Activated CD8-positive, alpha-beta T cell treated with anti-CD3 and anti-CD28 coated beads, Interleukin-2, amount 10 ng/mL, durations not matched to agents 7 days and 5 days (primary cell): ENCODE measurements around the gene ABI3BP. TPM values are rescaled to one million over a fixed set of nuclear protein-coding genes. Genes with fewer than 3 reads are reported as not detected.
"Not testable (repeated sequence)": the region's sequence is repeated elsewhere in the genome, so short reads cannot be mapped to it uniquely, and the experiment has no call there.

Experiments used
- ATAC-seq: fragments of 150-1000 bp; cut with Tn5 transposase; one replicate; pipeline ENCODE4 v1.10.0; 2021; ENCODE audit warnings: moderate library complexity
- CTCF ChIA-PET: fragments of 350-600 bp; sonication (Branson Sonifier 250); formaldehyde crosslinking; loops from one replicate; lab custom pipeline; 2021; ENCODE audit warnings: antibody characterized with exemption; lab: Charles Lee
- POLR2A ChIA-PET: fragments of 350-600 bp; sonication (Branson Sonifier 250); formaldehyde crosslinking; loops from one replicate; lab custom pipeline; 2021; ENCODE audit warnings: antibody characterized with exemption; lab: Charles Lee
- DNase-seq: peaks from one replicate; pipeline ENCODE4 v3.0.0-alpha.2; 2020
- H3K27ac Mint-ChIP-seq: one replicate; pipeline ENCODE4 v1.8.0; 2021; ENCODE audit warnings: mild to moderate bottlenecking, mixed read lengths
- H3K27me3 Mint-ChIP-seq: one replicate; pipeline ENCODE4 v1.8.0; 2021; ENCODE audit warnings: low read depth, mixed read lengths
- H3K36me3 Mint-ChIP-seq: one replicate; pipeline ENCODE4 v1.8.0; 2021; ENCODE audit warnings: low read depth, mixed read lengths
- H3K4me1 Mint-ChIP-seq: one replicate; pipeline ENCODE4 v1.8.0; 2021; ENCODE audit warnings: low read depth, mixed read lengths
- H3K4me3 Mint-ChIP-seq: one replicate; pipeline ENCODE4 v1.8.0; 2021; ENCODE audit warnings: mild to moderate bottlenecking, mixed read lengths
- H3K9me3 Mint-ChIP-seq: one replicate; pipeline ENCODE4 v1.8.0; 2022; ENCODE audit warnings: mixed read lengths; ENCODE audit not compliant: insufficient read depth
- total RNA-seq, 2 experiments: library from RNA; stranded (reverse); gene quantifications; one replicate each; pipeline ENCODE4 v1.2.3, GENCODE V29; 2021

The ABI3BP gene
- total RNA-seq, 2 experiments from 2014 or later = 0.16 TPM; not detected in 1

DNA sequence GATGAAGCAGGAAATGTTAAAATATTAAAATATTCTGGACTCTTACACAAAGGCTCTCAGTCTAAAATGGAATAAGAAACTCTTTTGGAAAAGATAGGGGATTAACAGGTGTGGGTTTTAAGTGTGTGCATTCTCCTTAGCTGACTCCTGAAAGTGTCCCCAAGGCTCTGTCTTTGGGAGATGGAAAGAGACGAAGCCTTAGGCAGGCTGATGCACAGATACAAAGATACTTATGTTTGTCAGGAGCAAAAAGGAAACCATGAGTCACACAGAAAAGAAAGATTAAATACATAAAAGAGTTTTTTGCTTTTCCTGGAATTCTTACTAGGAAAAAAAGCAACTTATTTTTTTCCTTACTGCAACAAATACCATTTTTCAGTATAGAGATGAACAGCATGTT lies 23.8 kb upstream of the ABI3BP start:
- Mint-ChIP-seq H3K27me3 (peaks cover 5% of the 10 kb centered on the region), H3K9me3 (peaks cover 5% of the 10 kb centered on the region), H3K4me3 (no peak overlapping the region), H3K4me1 (no peaks in the 10 kb centered on the region), H3K27ac (no peak overlapping the region), H3K36me3 (no peaks in the 10 kb centered on the region)
- DNase-seq (no peak), ATAC-seq (no peak)
- CTCF ChIA-PET = no interaction called here
- POLR2A ChIA-PET = no interaction called here

DNA sequence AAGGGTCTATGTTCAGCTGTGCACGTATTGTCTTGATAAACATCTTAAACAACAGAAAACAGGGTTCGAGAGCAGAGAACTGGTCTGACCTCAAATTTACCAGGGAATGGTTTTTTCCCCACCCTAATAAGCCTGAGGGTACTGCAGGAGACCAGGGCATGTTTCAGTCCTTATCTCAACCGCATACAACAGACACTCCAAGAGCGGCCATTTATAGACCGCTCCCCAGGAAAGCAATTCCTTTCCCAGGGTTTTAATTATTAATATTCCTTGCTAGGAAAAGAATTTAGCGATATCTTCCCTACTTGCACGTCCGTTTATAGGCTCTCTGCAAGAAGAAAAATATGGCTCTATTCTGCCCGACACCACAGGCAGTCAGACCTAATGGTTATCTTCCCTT lies 19.1 kb upstream of the ABI3BP start:
- H3K9me3 Mint-ChIP-seq, POLR2A ChIA-PET, H3K27ac Mint-ChIP-seq, DNase-seq, H3K4me1 Mint-ChIP-seq, H3K36me3 Mint-ChIP-seq, ATAC-seq, H3K27me3 Mint-ChIP-seq, CTCF ChIA-PET, H3K4me3 Mint-ChIP-seq: not testable (repeated sequence)

DNA sequence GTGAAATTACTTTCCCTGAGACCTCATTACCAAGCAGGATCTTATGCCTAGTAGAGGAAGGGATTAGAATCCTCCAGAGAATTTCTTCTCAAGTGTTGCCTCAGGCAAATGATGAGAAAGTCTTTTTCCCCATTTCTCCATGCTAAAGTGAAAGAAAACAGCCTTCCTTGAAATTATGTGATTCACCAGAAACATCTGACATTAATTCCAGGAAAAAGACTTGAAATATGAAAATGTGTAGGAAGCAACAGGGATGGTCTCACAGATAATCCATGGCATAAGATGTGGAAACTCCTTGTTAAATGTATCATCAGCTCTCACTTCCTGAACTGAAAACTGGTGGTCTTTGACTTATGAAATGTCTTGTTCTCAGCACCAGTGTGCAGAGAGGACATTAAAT lies 17.9 kb upstream of the ABI3BP start:
- H3K36me3 Mint-ChIP-seq = no peaks in the 10 kb centered on the region
- peaks cover 8% of the 10 kb centered on the region for H3K9me3 Mint-ChIP-seq
- CTCF ChIA-PET = no interaction called here
- no peak overlapping the region for H3K4me3 Mint-ChIP-seq
- no peak overlapping the region for H3K27ac Mint-ChIP-seq
- POLR2A ChIA-PET = no interaction called here
- no peaks in the 10 kb centered on the region for H3K4me1 Mint-ChIP-seq
- DNase-seq (no peak), ATAC-seq (no peak)
- H3K27me3 Mint-ChIP-seq = no peaks in the 10 kb centered on the region

- H3K4me1 Mint-ChIP-seq = no peaks in the 10 kb centered on the region
- DNase-seq = no peak
- H3K9me3 Mint-ChIP-seq = peaks cover 8% of the 10 kb centered on the region
- no peak overlapping the region for H3K4me3 Mint-ChIP-seq
- no peak overlapping the region for H3K27ac Mint-ChIP-seq
- CTCF ChIA-PET = no interaction called here
- H3K27me3 Mint-ChIP-seq = no peaks in the 10 kb centered on the region
- H3K36me3 Mint-ChIP-seq = no peaks in the 10 kb centered on the region
- POLR2A ChIA-PET = no interaction called here
- ATAC-seq = no peak
Measured at GRCh38 chr3:101010296-101010695, 17.1 kb upstream of the ABI3BP start.

DNA sequence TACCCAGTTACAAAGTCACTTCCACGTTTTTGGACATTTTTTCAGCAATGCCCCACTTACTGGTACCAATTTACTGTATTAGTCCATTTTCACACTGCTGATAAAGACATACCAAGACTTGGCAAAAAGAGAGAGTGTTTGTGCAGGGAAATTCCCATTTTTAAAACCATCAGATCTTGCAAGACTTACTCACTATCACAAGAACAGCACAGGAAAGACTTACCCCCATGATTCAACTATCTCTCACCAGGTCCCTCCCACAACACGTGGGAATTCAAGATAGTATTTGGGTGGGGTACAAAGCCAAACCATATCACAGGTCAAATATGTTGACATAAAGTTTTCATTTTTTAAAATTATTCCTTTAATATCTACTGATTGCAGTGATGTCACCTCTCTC lies 16.2 kb upstream of the ABI3BP start:
- Mint-ChIP-seq H3K4me3 (no peak overlapping the region), H3K27me3 (no peaks in the 10 kb centered on the region), H3K9me3 (peaks cover 8% of the 10 kb centered on the region), H3K4me1 (no peaks in the 10 kb centered on the region), H3K27ac (no peak overlapping the region), H3K36me3 (no peaks in the 10 kb centered on the region)
- CTCF ChIA-PET = no interaction called here
- ATAC-seq (no peak), DNase-seq (no peak)
- POLR2A ChIA-PET = no interaction called here

DNA sequence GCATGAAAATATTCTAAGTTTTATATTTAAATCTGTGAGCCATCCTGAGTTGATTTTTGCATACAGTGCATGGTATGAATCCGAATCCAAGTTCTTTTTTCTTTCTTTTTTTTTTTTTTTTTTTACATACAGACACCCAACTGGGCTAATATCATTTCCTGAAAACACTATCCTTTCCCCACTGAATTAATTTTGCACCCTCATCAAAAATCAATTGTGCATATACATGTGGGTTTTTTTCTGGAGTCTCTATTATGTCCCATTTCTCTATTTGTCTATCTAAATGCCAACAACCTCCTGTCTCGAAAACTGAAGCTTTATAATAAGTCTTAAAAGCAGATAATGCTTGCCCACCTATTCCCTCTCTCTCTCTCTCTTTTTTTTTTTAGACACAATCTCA lies 5.9 kb upstream of the ABI3BP start:
- Mint-ChIP-seq H3K9me3 (no peaks in the 10 kb centered on the region), H3K36me3 (no peaks in the 10 kb centered on the region), H3K4me3 (no peak overlapping the region), H3K27me3 (no peaks in the 10 kb centered on the region), H3K4me1 (no peaks in the 10 kb centered on the region), H3K27ac (no peak overlapping the region)
- ChIA-PET POLR2A (no interaction called here), CTCF (no interaction called here)
- DNase-seq = no peak
- no peak for ATAC-seq

DNA sequence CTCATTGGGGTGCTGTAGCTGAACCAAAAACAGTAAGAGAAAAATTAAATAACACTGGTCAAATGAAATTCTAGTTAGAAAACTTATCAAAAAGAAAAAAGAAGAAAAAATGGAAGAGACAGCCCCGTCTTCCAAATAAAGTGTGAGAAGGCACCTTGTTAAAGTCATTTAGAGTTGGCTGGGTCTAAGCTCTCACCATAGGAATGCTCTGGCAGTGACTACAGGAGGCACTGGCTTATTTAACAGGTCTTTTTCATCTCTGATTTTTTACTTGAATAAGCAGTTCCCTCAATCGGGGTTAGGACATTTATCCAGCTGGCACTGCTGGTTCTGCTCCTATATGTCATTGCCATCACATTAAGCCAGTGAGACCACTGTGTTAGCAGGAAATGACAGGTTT lies 1.6 kb upstream of the ABI3BP start:
- Mint-ChIP-seq H3K27ac (no peak overlapping the region), H3K36me3 (no peaks in the 10 kb centered on the region), H3K4me3 (no peak overlapping the region), H3K27me3 (peaks cover 12% of the 10 kb centered on the region), H3K9me3 (no peaks in the 10 kb centered on the region), H3K4me1 (no peaks in the 10 kb centered on the region)
- POLR2A ChIA-PET = no interaction called here
- CTCF ChIA-PET = no interaction called here
- ATAC-seq = no peak
- DNase-seq = no peak

DNA sequence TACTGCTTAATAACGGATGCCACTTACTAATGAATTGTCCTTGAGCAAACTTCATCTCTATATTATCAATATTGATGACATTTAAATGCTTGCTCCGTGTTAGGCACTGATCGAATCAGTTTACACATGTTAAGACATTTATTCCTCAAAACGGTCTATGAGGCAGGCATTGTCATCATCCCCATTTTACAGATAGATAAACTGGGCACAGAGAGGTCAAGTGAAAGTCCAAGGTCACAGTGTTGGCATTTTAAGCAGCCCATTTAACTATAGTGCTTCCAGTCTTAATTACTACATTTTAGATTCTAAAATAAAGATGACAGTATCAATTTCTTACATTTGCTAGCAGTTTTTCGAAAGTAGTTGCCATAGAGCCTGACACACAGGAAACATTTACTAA lies 966 bp upstream of the ABI3BP start:
- no peak overlapping the region for H3K27ac Mint-ChIP-seq
- CTCF ChIA-PET = no interaction called here
- H3K4me3 Mint-ChIP-seq = no peak overlapping the region
- H3K4me1 Mint-ChIP-seq = no peaks in the 10 kb centered on the region
- POLR2A ChIA-PET = no interaction called here
- ATAC-seq (no peak), DNase-seq (no peak)
- H3K27me3 Mint-ChIP-seq = peaks cover 12% of the 10 kb centered on the region
- H3K36me3 Mint-ChIP-seq = no peaks in the 10 kb centered on the region
- H3K9me3 Mint-ChIP-seq = no peaks in the 10 kb centered on the region

GRCh38 chr3:100992231-100993012 lies 799 bp downstream of the ABI3BP start:
- DNase-seq (no peak), ATAC-seq (no peak)
- Mint-ChIP-seq H3K27ac (no peak overlapping the region), H3K9me3 (no peaks in the 10 kb centered on the region), H3K27me3 (peaks cover 12% of the 10 kb centered on the region), H3K4me1 (no peaks in the 10 kb centered on the region), H3K4me3 (no peak overlapping the region), H3K36me3 (no peaks in the 10 kb centered on the region)
- POLR2A ChIA-PET = no interaction called here
- CTCF ChIA-PET = no interaction called here

- CTCF ChIA-PET = no interaction called here
- H3K27me3 Mint-ChIP-seq = peaks cover 9% of the 10 kb centered on the region
- POLR2A ChIA-PET = no interaction called here
Measured at GRCh38 chr3:100988080-100988479, 5.1 kb downstream of the ABI3BP start.

DNA sequence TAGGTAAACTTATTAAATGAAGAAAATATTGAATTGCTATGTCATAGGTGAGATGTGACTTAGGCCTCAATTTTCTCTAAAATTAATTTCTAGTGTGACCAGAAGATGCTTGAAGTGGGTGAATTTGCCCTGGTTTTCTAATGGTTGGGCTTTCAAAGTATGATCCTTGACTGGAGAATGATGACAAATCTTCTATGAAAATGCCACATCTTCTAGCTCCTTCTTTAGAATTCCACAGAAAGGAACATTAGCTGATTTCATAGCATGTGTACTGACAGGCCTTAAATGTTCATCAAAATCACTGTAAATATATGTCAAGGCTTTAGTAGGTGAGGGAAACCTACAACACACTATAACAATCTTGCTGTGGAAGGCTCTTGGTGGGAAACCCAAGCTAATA lies 8.9 kb downstream of the ABI3BP start:
- H3K4me1 Mint-ChIP-seq = no peaks in the 10 kb centered on the region
- ATAC-seq = no peak

More at GRCh38 chr3:100988080-100988479, 5.1 kb downstream of the ABI3BP start:
- no peak overlapping the region for H3K4me3 Mint-ChIP-seq
- no peak for DNase-seq
- ATAC-seq = no peak
- no peaks in the 10 kb centered on the region for H3K36me3 Mint-ChIP-seq
- H3K9me3 Mint-ChIP-seq = no peaks in the 10 kb centered on the region
- H3K4me1 Mint-ChIP-seq = no peaks in the 10 kb centered on the region
- no peak overlapping the region for H3K27ac Mint-ChIP-seq

GRCh38 chr3:100982710-100983109 lies 10.5 kb downstream of the ABI3BP start:
- Mint-ChIP-seq H3K4me1 (no peaks in the 10 kb centered on the region), H3K27me3 (no peaks in the 10 kb centered on the region), H3K36me3 (no peaks in the 10 kb centered on the region), H3K27ac (no peak overlapping the region), H3K4me3 (no peak overlapping the region), H3K9me3 (no peaks in the 10 kb centered on the region)
- POLR2A ChIA-PET = no interaction called here
- ATAC-seq (no peak), DNase-seq (no peak)
- CTCF ChIA-PET = no interaction called here

More for the DNA sequence above, 8.9 kb downstream of the ABI3BP start:
- Mint-ChIP-seq H3K4me3 (no peak overlapping the region), H3K36me3 (no peaks in the 10 kb centered on the region), H3K27ac (no peak overlapping the region), H3K27me3 (no peaks in the 10 kb centered on the region), H3K9me3 (no peaks in the 10 kb centered on the region)
- POLR2A ChIA-PET = no interaction called here
- no peak for DNase-seq
- CTCF ChIA-PET = no interaction called here
